CD1c-positive myeloid dendritic cell (primary cell): ENCODE measurements around the gene KLRC4.
"Not testable (repeated sequence)": the region's sequence is repeated elsewhere in the genome, so short reads cannot be mapped to it uniquely, and the experiment has no call there.

ENCODE experiments used
- DNase-seq: peaks from one replicate; pipeline ENCODE4 v3.0.0-alpha.2; 2016; ENCODE audit errors: extremely low spot score

KLRC4 gene

GRCh38 chr12:10409392-10409791, at the start of gene KLRC4:
TSS of gene KLRC4 (minus strand) at chr12:10409757. CDS start at chr12:10409575, 182 bp downstream.
- peak; percentile 21 for DNase-seq

GRCh38 chr12:10457760-10458159, 48.2 kb upstream of the KLRC4 start:
- DNase-seq = no peak

- no peak for DNase-seq
Observed at GRCh38 chr12:10456856-10457255, 47.3 kb upstream of the KLRC4 start.

- no peak for DNase-seq
Observed at GRCh38 chr12:10455766-10456165, 46.2 kb upstream of the KLRC4 start.

GRCh38 chr12:10454531-10454930, 45.0 kb upstream of the KLRC4 start:
- no peak for DNase-seq

- no peak for DNase-seq
Observed at GRCh38 chr12:10453156-10453555, 43.6 kb upstream of the KLRC4 start, which contains the start of gene KLRC1. TSS of gene KLRC1 (minus strand) at chr12:10453377. CDS start at chr12:10451156, 2,221 bp downstream.

- no peak for DNase-seq
Observed at GRCh38 chr12:10448236-10448635, 38.7 kb upstream of the KLRC4 start.

GRCh38 chr12:10446052-10446451, 36.5 kb upstream of the KLRC4 start:
- DNase-seq = not testable (repeated sequence)

GRCh38 chr12:10441144-10441543, 31.6 kb upstream of the KLRC4 start:
- not testable (repeated sequence) for DNase-seq

- not testable (repeated sequence) for DNase-seq
Observed at GRCh38 chr12:10439608-10440274, 30.2 kb upstream of the KLRC4 start.

GRCh38 chr12:10437601-10438000, 28.0 kb upstream of the KLRC4 start:
- DNase-seq = not testable (repeated sequence)

GRCh38 chr12:10435816-10436215, 26.3 kb upstream of the KLRC4 start, which contains the start of gene KLRC2:
TSS of gene KLRC2 (minus strand) at chr12:10436010. CDS start at chr12:10435986, 24 bp downstream.
- peak; percentile 9 for DNase-seq

- DNase-seq = not testable (repeated sequence)
Observed at GRCh38 chr12:10430623-10431022, 21.1 kb upstream of the KLRC4 start.

GRCh38 chr12:10425938-10426337, 16.4 kb upstream of the KLRC4 start:
- not testable (repeated sequence) for DNase-seq

GRCh38 chr12:10424260-10424899, 14.8 kb upstream of the KLRC4 start:
- DNase-seq = not testable (repeated sequence)

GRCh38 chr12:10422159-10422558, 12.6 kb upstream of the KLRC4 start:
- not testable (repeated sequence) for DNase-seq

GRCh38 chr12:10420334-10420733, 10.8 kb upstream of the KLRC4 start, which contains the start of gene KLRC3:
TSS of gene KLRC3 (minus strand) at chr12:10420595. CDS start at chr12:10420550, 45 bp downstream.
- not testable (repeated sequence) for DNase-seq

- DNase-seq = no peak
Observed at GRCh38 chr12:10408842-10409241, 715 bp downstream of the KLRC4 start.

GRCh38 chr12:10406725-10407124, 2.8 kb downstream of the KLRC4 start:
- DNase-seq = peak; percentile 81

- no peak for DNase-seq
Observed at GRCh38 chr12:10405294-10405693, 4.3 kb downstream of the KLRC4 start.

- DNase-seq = no peak
Observed at GRCh38 chr12:10404798-10405197, 4.8 kb downstream of the KLRC4 start.

GRCh38 chr12:10400829-10401228, 8.7 kb downstream of the KLRC4 start:
- DNase-seq = no peak

- DNase-seq = no peak
Observed at GRCh38 chr12:10398168-10398567, 11.4 kb downstream of the KLRC4 start.
